H1 (cell line): Measurements from ENCODE around the gene C1orf146. TPM values are rescaled to one million over a fixed set of nuclear protein-coding genes. Genes with fewer than 3 reads are reported as not detected.

Experiments used
- CTCF ChIA-PET: fragments of 300-600 bp; sonication (Branson Sonifier 250); formaldehyde crosslinking; loops from one replicate; lab custom pipeline; 2021; ENCODE audit not compliant: partially characterized antibody; lab: Charles Lee
- POLR2A ChIA-PET: fragments of 300-600 bp; sonication (Branson Sonifier 250); formaldehyde crosslinking; loops from one replicate; lab custom pipeline; 2021; ENCODE audit warnings: inconsistent platforms; ENCODE audit not compliant: partially characterized antibody; lab: Charles Lee
- DNase-seq, 2 experiments: peaks; one replicate each; pipeline versions ENCODE4 v3.0.0 to v3.0.0-alpha.2; 2010 to 2022; ENCODE audit warnings: low spot score in 2 of 2, low read depth in 1 of 2, mixed read lengths in 1 of 2
- FAIRE-seq: peaks from 2 replicates; lab custom pipeline; 2011; peaks lifted over from hg19 to GRCh38; lab: Jason Lieb, UNC
- H2AFZ ChIP-seq: 2 replicates; pipeline ENCODE4 v1.8.1; 2012; ENCODE audit warnings: low read length, inconsistent platforms
- H2AK5ac ChIP-seq: 2 replicates; pipeline ENCODE4 v1.6.1; 2013; ENCODE audit warnings: low read depth, low read length
- H2BK120ac ChIP-seq: replicated peaks from 2 replicates; pipeline ENCODE3; 2013; ENCODE audit warnings: low read depth, low read length, inconsistent platforms
- H2BK12ac ChIP-seq: 2 replicates; pipeline ENCODE4 v1.6.1; 2013; ENCODE audit warnings: low read depth, low read length
- H2BK15ac ChIP-seq: 2 replicates; pipeline ENCODE4 v1.6.1; 2013; ENCODE audit warnings: low read length
- H2BK20ac ChIP-seq: 2 replicates; pipeline ENCODE4 v1.6.1; 2013; ENCODE audit warnings: low read length
- H2BK5ac ChIP-seq: 2 replicates; pipeline ENCODE4 v1.6.1; 2013; ENCODE audit warnings: low read depth, low read length
- H3K14ac ChIP-seq: 2 replicates; pipeline ENCODE4 v1.6.1; 2013; ENCODE audit warnings: inconsistent platforms; ENCODE audit not compliant: insufficient read length
- H3K18ac ChIP-seq: 2 replicates; pipeline ENCODE4 v1.6.1; 2013; ENCODE audit warnings: low read length; ENCODE audit errors: extremely low read depth
- H3K23ac ChIP-seq: 2 replicates; pipeline ENCODE4 v1.6.1; 2013; ENCODE audit warnings: inconsistent platforms; ENCODE audit not compliant: insufficient read length
- H3K23me2 ChIP-seq: 2 replicates; pipeline ENCODE4 v1.6.1; 2013; ENCODE audit warnings: low read depth, low read length
- H3K27ac ChIP-seq: 2 replicates; pipeline ENCODE4 v1.6.1; 2011; ENCODE audit warnings: low read depth, low read length, inconsistent platforms
- H3K27me3 ChIP-seq, 4 experiments: replicated peaks in 1 of 4; 1 replicate in 1 of 4; 2 replicates in 3 of 4; pipeline versions ENCODE4 v1.6.1 to v1.8.1; 2011 to 2013; ENCODE audit warnings: low read length in 3 of 4, mild to moderate bottlenecking in 3 of 4, inconsistent platforms in 2 of 4, mixed read lengths in 2 of 4, moderate library complexity in 1 of 4; ENCODE audit not compliant: control insufficient read depth in 3 of 4, insufficient read depth in 3 of 4; ENCODE audit errors: extremely low read depth in 1 of 4
- H3K36me3 ChIP-seq, 4 experiments: 2 replicates each; pipeline versions ENCODE4 v1.6.1 to v1.8.1; 2011 to 2013; ENCODE audit warnings: mild to moderate bottlenecking in 4 of 4, low read length in 3 of 4, moderate library complexity in 2 of 4, control low read depth in 1 of 4, inconsistent platforms in 1 of 4; ENCODE audit not compliant: insufficient read depth in 4 of 4, control insufficient read depth in 2 of 4
- H3K4ac ChIP-seq: replicated peaks from 2 replicates; pipeline ENCODE3; 2013; ENCODE audit warnings: low read length, low read depth, mixed read lengths, inconsistent platforms; ENCODE audit not compliant: insufficient read length
- H3K4me1 ChIP-seq, 4 experiments: replicated peaks in 1 of 4; 1 replicate in 1 of 4; 2 replicates in 3 of 4; pipeline versions ENCODE4 v1.6.1 to v1.8.1; 2011 to 2013; ENCODE audit warnings: low read length in 3 of 4, inconsistent platforms in 2 of 4, mixed read lengths in 1 of 4; ENCODE audit not compliant: insufficient read depth in 4 of 4, control insufficient read depth in 3 of 4
- H3K4me2 ChIP-seq, 2 experiments: 2 replicates each; pipeline versions ENCODE4 v1.6.1 to v1.8.1; 2011 to 2013; ENCODE audit warnings: low read depth in 2 of 2, low read length in 2 of 2, control low read depth in 1 of 2, inconsistent platforms in 1 of 2, mild to moderate bottlenecking in 1 of 2; ENCODE audit not compliant: insufficient read depth in 1 of 2
- H3K4me3 ChIP-seq, 4 experiments: fragments of 200-600, 300-600 bp in 1 of 4; sonication (generic), shearing (Covaris generic), sonication (Bioruptor Twin) in 1 of 4; 2 replicates each; pipeline versions ENCODE4 v1.5.1 to v1.8.1; 2011 to 2016; ENCODE audit warnings: low read length in 4 of 4, low read depth in 3 of 4, control low read depth in 2 of 4, inconsistent platforms in 2 of 4, mild to moderate bottlenecking in 2 of 4, mixed read lengths in 1 of 4, moderate library complexity in 1 of 4; ENCODE audit not compliant: insufficient read depth in 2 of 4; ENCODE audit errors: extremely low read depth in 1 of 4
- H3K56ac ChIP-seq: replicated peaks from 2 replicates; pipeline ENCODE3; 2013; ENCODE audit warnings: low read depth, mild to moderate bottlenecking, mixed read lengths, low read length, inconsistent platforms; ENCODE audit not compliant: insufficient read length
- H3K79me1 ChIP-seq: 2 replicates; pipeline ENCODE4 v1.6.1; 2013; ENCODE audit warnings: low read depth, low read length, control low read depth
- H3K79me2 ChIP-seq, 2 experiments: 2 replicates each; pipeline versions ENCODE4 v1.6.1 to v1.8.1; 2012 to 2013; ENCODE audit warnings: low read length in 2 of 2, mild to moderate bottlenecking in 2 of 2, inconsistent platforms in 1 of 2; ENCODE audit not compliant: insufficient read depth in 2 of 2, control insufficient read depth in 1 of 2
- H3K9ac ChIP-seq, 4 experiments: replicated peaks in 1 of 4; 1 replicate in 1 of 4; 2 replicates in 3 of 4; pipeline versions ENCODE4 v1.6.1 to v1.8.1; 2011 to 2013; ENCODE audit warnings: low read depth in 3 of 4, low read length in 3 of 4, control low read depth in 2 of 4, mild to moderate bottlenecking in 2 of 4, moderate library complexity in 2 of 4, inconsistent platforms in 1 of 4; ENCODE audit errors: extremely low read depth in 1 of 4
- H3K9me3 ChIP-seq, 2 experiments: 2 replicates each; pipeline versions ENCODE4 v1.6.1 to v1.8.1; 2012 to 2013; ENCODE audit warnings: mild to moderate bottlenecking in 2 of 2, moderate library complexity in 2 of 2, control low read depth in 1 of 2, inconsistent platforms in 1 of 2, low read depth in 1 of 2, low read length in 1 of 2, mixed read lengths in 1 of 2; ENCODE audit not compliant: insufficient read depth in 2 of 2
- H4K20me1 ChIP-seq, 2 experiments: replicated peaks in 1 of 2; 2 replicates each; pipeline versions ENCODE3 to v1.8.1; 2011 to 2013; ENCODE audit warnings: inconsistent platforms in 2 of 2, low read length in 2 of 2, mild to moderate bottlenecking in 1 of 2; ENCODE audit not compliant: insufficient read depth in 2 of 2, control insufficient read depth in 1 of 2
- H4K5ac ChIP-seq: 2 replicates; pipeline ENCODE4 v1.6.1; 2013; ENCODE audit warnings: low read length, low read depth, mixed read lengths, inconsistent platforms; ENCODE audit not compliant: insufficient read length
- H4K8ac ChIP-seq: 2 replicates; pipeline ENCODE4 v1.8.0; 2013; ENCODE audit warnings: mild to moderate bottlenecking, moderate library complexity, low read length, inconsistent platforms; ENCODE audit not compliant: insufficient read depth; ENCODE audit errors: extremely low read depth
- H4K91ac ChIP-seq: replicated peaks from 2 replicates; pipeline ENCODE3; 2013; ENCODE audit warnings: low read length, mixed read lengths, inconsistent platforms; ENCODE audit not compliant: insufficient read length
- BCL11A ChIP-seq, 2 experiments: IDR thresholded peaks; one replicate each; pipeline ENCODE4 v1.6.1; 2011; ENCODE audit warnings: low read depth in 2 of 2, low read length in 2 of 2, mild to moderate bottlenecking in 2 of 2
- EZH2 ChIP-seq: fragments of 200-600 bp; sonication (generic); IDR thresholded peaks from 2 replicates; pipeline ENCODE4 v1.7.1; 2012; ENCODE audit warnings: low read depth, mild to moderate bottlenecking, moderate library complexity, low read length, inconsistent platforms; ENCODE audit not compliant: severe bottlenecking
- FOSL1 ChIP-seq: IDR thresholded peaks from 2 replicates; pipeline ENCODE4 v1.6.1; 2011; ENCODE audit warnings: mild to moderate bottlenecking, low read depth, low read length, moderate library complexity; ENCODE audit not compliant: insufficient read depth
- JUND ChIP-seq: IDR thresholded peaks from 2 replicates; pipeline ENCODE4 v1.6.1; 2011; ENCODE audit warnings: mild to moderate bottlenecking, improper control_type of control experiment, low read length
- KDM1A ChIP-seq: fragments of 200-600, 300-600 bp; sonication (generic); IDR thresholded peaks from 2 replicates; pipeline ENCODE4 v1.7.1; 2016; ENCODE audit warnings: mild to moderate bottlenecking, low read length, borderline replicate concordance
- POLR2A ChIP-seq, 2 experiments: IDR thresholded peaks; 1 replicate in 1 of 2; 2 replicates in 1 of 2; pipeline ENCODE4 v1.6.1; 2011; ENCODE audit warnings: low read depth in 2 of 2, low read length in 2 of 2, mild to moderate bottlenecking in 2 of 2; ENCODE audit errors: control extremely low read depth in 1 of 2
- POU5F1 ChIP-seq: IDR thresholded peaks from 2 replicates; pipeline ENCODE4 v1.6.1; 2011; ENCODE audit warnings: low read depth, mild to moderate bottlenecking, low read length, moderate library complexity
- RAD21 ChIP-seq, 2 experiments: IDR thresholded peaks in 1 of 2; conservative IDR thresholded peaks in 1 of 2; 2 replicates each; pipeline ENCODE4 v1.6.1; 2011; ENCODE audit warnings: low read depth in 2 of 2, low read length in 2 of 2, improper control_type of control experiment in 1 of 2, inconsistent platforms in 1 of 2, mild to moderate bottlenecking in 1 of 2, moderate library complexity in 1 of 2
- RFX5 ChIP-seq: IDR thresholded peaks from 2 replicates; pipeline ENCODE4 v1.6.1; 2011; ENCODE audit warnings: low read depth, low read length, improper control_type of control experiment, borderline replicate concordance
- SIRT6 ChIP-seq: IDR thresholded peaks from one replicate; pipeline ENCODE4 v1.7.1; 2012; ENCODE audit warnings: low read length, inconsistent platforms
- SP1 ChIP-seq: IDR thresholded peaks from 2 replicates; pipeline ENCODE4 v1.6.1; 2011; ENCODE audit warnings: low read depth, low read length
- SP2 ChIP-seq: IDR thresholded peaks from 2 replicates; pipeline ENCODE4 v1.6.1; 2012; ENCODE audit warnings: mild to moderate bottlenecking, low read length, inconsistent platforms
- YY1 ChIP-seq: IDR thresholded peaks from 2 replicates; pipeline ENCODE4 v1.6.1; 2011; ENCODE audit warnings: low read depth, mild to moderate bottlenecking, low read length
- ZNF274 ChIP-seq: IDR thresholded peaks from 2 replicates; pipeline ENCODE4 v1.7.0; 2012; ENCODE audit warnings: low read length, borderline replicate concordance; ENCODE audit errors: extremely low read depth
- WGBS, 2 experiments: shearing (Covaris generic) in 1 of 2; methylation state at CpG; one replicate each; pipeline versions ENCODE4 v1.1.6 to v1.1.7; 2013 to 2015; ENCODE audit warnings: low lambda C conversion rate in 2 of 2, mixed read lengths in 2 of 2, inconsistent platforms in 1 of 2, low coverage in 1 of 2, missing lambda C conversion rate in 1 of 2; ENCODE audit not compliant: insufficient replicate concordance in 2 of 2, insufficient coverage in 1 of 2, insufficient read length in 1 of 2; ENCODE audit errors: extremely low coverage in 1 of 2, missing lambda C conversion rate in 1 of 2; 5-methylcytosine and 5-hydroxymethylcytosine counted together
- polyA plus RNA-seq, 7 experiments: library from polyadenylated mRNA; depleted of rRNA in 3 of 7; stranded (reverse) in 5 of 7; unstranded in 2 of 7; fragments of >200 nt in 5 of 7; fragments of 200-250 nt in 2 of 7; gene quantifications; 1 replicate in 5 of 7; 2 replicates in 1 of 7; 4 replicates in 1 of 7; pipeline versions ENCODE4 v1.2.1 to v1.2.3, GENCODE V29; 2011 to 2013; ENCODE audit warnings: missing spikeins in 2 of 7, mixed read lengths in 2 of 7
- total RNA-seq: library from RNA; stranded (reverse); fragmentation: NEBNext Ultra II Directional; extraction: Animal tissue kit (Norgen Biotek cat#: 25700); gene quantifications from 2 replicates; pipeline ENCODE4 v1.2.1, GENCODE V29; 2021

Gene C1orf146
- total and polyA plus RNA-seq, 2 of the 8 experiments (the other 6 are each of a cell fraction or from before 2014, with no cell fraction given): not detected

DNA sequence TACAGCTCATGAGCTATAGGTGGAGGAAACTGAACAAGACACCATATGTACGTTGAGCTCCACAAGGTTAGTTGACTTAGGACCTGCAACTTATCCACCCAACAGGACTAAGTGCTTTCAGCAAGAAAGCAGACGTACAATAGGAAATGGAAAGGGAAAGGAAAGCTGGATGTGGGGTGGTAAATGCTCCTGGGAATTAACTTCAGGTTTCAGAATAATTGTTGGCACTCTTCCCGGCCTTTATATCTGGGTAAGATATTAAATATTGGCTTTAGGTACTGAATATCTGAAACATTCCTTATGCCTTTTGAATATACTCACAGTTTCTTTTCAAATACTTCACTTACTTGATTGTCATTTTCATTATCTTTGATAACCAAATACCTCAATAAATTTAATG lies 44.8 kb downstream of the C1orf146 start:
- 94% methylated on average over 3 of the region's 3 CpGs; no CpG with 5 or more reads in 1 of the 2 experiments for WGBS, 2 experiments
- H2BK12ac ChIP-seq: no peak overlapping the region
- no peak overlapping the region for H4K5ac ChIP-seq
- no peaks in the 10 kb centered on the region for H3K23me2 ChIP-seq
- FAIRE-seq: no peak
- H4K20me1 ChIP-seq: no peaks in the 10 kb centered on the region
- POLR2A ChIA-PET: no interaction called here
- H3K23ac ChIP-seq: no peak overlapping the region
- H2BK15ac ChIP-seq: no peak overlapping the region
- no peak overlapping the region for H2BK5ac ChIP-seq
- CTCF ChIA-PET: interaction anchor here (0.8 to 1.2 kb wide), 3 partner anchors 11 to 265 kb away, joined by 3 to 4 read pairs (median 3); no protein-coding TSS in a partner anchor
- no peak overlapping the region for H4K8ac ChIP-seq
- TF ChIP-seq POLR2A (IDR thresholded peaks at IDR 0.05; ENCODE audit: control extremely low read depth in 1 of 2, low read depth in 2 of 2, low read length in 2 of 2) (no peak), SP1 (no peak), FOSL1 (no peak), EZH2 (no peak), KDM1A (no peak), POU5F1 (no peak), JUND (no peak), RFX5 (no peak), ZNF274 (no peak), YY1 (no peak), SP2 (no peak), BCL11A (IDR thresholded peaks at IDR 0.05; ENCODE audit: low read depth in 2 of 2, low read length in 2 of 2) (no peak), SIRT6 (no peak), RAD21 (IDR thresholded peaks at IDR 0.05 in 1 of 2, conservative IDR thresholded peaks at IDR 0.05 in 1 of 2; ENCODE audit: low read depth in 2 of 2, low read length in 2 of 2) (no peak)
- H3K4me2 ChIP-seq: no peak overlapping the region
- no peaks in the 10 kb centered on the region for H3K9me3 ChIP-seq
- H3K27ac ChIP-seq: no peak overlapping the region
- H3K27me3 ChIP-seq: no peaks in the 10 kb centered on the region
- H3K79me2 ChIP-seq: no peaks in the 10 kb centered on the region
- no peak for DNase-seq
- H3K4ac ChIP-seq: no peak overlapping the region
- H3K56ac ChIP-seq: no peak overlapping the region
- no peak overlapping the region for H3K9ac ChIP-seq
- no peak overlapping the region for H3K4me3 ChIP-seq
- H2BK20ac ChIP-seq: no peak overlapping the region
- H2BK120ac ChIP-seq: no peak overlapping the region
- H3K79me1 ChIP-seq: no peaks in the 10 kb centered on the region
- H3K36me3 ChIP-seq: peaks cover 0 to 49% (median 16%) of the 10 kb centered on the region in 4 experiments; a peak in 6 of 8 replicates
- H3K18ac ChIP-seq: no peak overlapping the region
- no peak overlapping the region for H2AK5ac ChIP-seq
- no peak overlapping the region for H2AFZ ChIP-seq
- H3K14ac ChIP-seq: no peak overlapping the region
- H3K4me1 ChIP-seq: no peaks in the 10 kb centered on the region
- no peak overlapping the region for H4K91ac ChIP-seq
